AG10803 (cell line): ENCODE measurements around the gene NDRG2.
"Not testable (repeated sequence)": the region's sequence is repeated elsewhere in the genome, so short reads cannot be mapped to it uniquely, and the experiment has no call there.

Experiments
- DNase-seq: peaks from one replicate; pipeline ENCODE4 v3.0.0; 2010; ENCODE audit warnings: low read depth
- H3K4me3 ChIP-seq: 2 replicates; pipeline ENCODE4 v1.5.1; 2011; ENCODE audit warnings: mild to moderate bottlenecking, low read length, control low read depth
- CTCF ChIP-seq: conservative IDR thresholded peaks from 2 replicates; pipeline ENCODE4 v1.5.1; 2011; ENCODE audit warnings: mild to moderate bottlenecking, low read length, control low read depth, inconsistent platforms

Gene NDRG2

GRCh38 chr14:21017528-21018245, 7.2 kb downstream of the NDRG2 start:
- no peak overlapping the region for H3K4me3 ChIP-seq
- no peak for DNase-seq
- TF ChIP-seq CTCF, result no peak

- H3K4me3 ChIP-seq, result no peak overlapping the region
- no peak for TF ChIP-seq CTCF
- DNase-seq, result no peak
Measured at GRCh38 chr14:21016413-21017190, 8.3 kb downstream of the NDRG2 start.

- DNase-seq, result no peak
- H3K4me3 ChIP-seq, result no peak overlapping the region
- TF ChIP-seq CTCF, result no peak
Measured at GRCh38 chr14:21015312-21015711, 9.5 kb downstream of the NDRG2 start.

- peak; percentile 97 for TF ChIP-seq CTCF
- DNase-seq, result peak; percentile 80
- H3K4me3 ChIP-seq, result no peak overlapping the region
Measured at GRCh38 chr14:21014761-21015190, 10.1 kb downstream of the NDRG2 start.

- no peak overlapping the region for H3K4me3 ChIP-seq
- DNase-seq, result no peak
- no peak for TF ChIP-seq CTCF
Measured at GRCh38 chr14:21011136-21011535, 13.7 kb downstream of the NDRG2 start.

- not testable (repeated sequence) for DNase-seq, H3K4me3 ChIP-seq
Measured at GRCh38 chr14:21009721-21010120, 15.1 kb downstream of the NDRG2 start.

- no peak for DNase-seq
- H3K4me3 ChIP-seq, result no peak overlapping the region
- TF ChIP-seq CTCF, result no peak
Measured at GRCh38 chr14:21003788-21004346, 21.0 kb downstream of the NDRG2 start.
